HG03521 (cell line): ENCODE measurements around the gene GLIPR2.
"Not testable (repeated sequence)": the region's sequence is repeated elsewhere in the genome, so short reads cannot be mapped to it uniquely, and the experiment has no call there.

Source experiments
- ATAC-seq: cut with Tn5 transposase; IDR thresholded peaks from one replicate; pipeline ENCODE4 v1.9.1; 2021; ENCODE audit warnings: mild to moderate bottlenecking, moderate library complexity; ENCODE audit not compliant: unreplicated experiment

GLIPR2 gene, protein sequence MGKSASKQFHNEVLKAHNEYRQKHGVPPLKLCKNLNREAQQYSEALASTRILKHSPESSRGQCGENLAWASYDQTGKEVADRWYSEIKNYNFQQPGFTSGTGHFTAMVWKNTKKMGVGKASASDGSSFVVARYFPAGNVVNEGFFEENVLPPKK

DNA sequence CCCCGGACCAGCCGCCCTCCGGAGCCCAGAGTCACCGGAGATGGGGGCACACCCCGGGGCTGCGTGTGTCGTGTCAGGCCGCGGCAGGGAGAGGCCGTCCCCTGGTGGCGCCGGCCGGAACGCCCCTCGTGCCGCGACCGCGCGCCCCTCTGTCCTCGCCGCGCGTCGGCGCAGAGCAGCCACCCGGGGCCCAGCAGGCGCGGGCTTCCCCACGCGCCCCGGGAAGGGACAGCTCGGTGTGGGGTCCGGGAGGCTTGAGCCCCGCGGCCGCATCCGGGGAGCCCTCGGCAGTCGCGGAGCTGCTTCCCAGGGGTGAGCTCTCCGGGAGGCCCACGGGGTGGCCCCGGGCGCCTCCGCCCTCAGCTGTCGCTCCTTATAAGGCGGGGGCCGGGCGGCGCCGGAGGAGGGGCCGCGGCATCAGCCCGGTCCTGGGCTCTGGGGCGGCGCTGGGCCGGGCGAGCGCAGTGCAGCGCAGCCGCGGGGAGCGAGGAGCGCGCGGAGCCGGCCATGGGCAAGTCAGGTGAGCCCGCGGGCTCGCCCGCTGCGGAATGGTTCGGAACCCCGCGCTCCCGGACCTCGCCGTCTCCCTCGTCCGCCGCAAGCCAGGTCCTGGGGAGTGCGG is at the start of gene GLIPR2:
GLIPR2 (plus strand) TSS at position 462 of the 622 bp plus-strand sequence; CDS start at position 508, 46 bp downstream.
- peak; percentile 94 for ATAC-seq

DNA sequence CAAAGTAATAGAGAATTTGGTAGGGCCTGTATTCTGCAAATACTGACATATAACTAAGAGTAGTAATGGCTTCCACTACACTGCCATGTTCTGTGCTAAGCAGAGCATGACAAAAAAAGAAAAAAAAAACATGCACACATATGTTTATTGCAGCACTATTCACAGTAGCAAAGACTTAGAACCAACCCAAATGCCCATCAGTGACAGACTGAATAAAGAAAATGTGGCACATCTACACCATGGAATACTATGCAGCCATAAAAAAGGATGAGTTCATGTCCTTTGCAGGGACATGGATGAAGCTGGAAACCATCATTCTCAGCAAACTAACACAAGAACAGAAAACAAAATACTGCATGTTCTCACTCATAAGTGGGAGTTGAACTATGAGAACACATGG is 49.5 kb upstream of the GLIPR2 start:
- ATAC-seq = not testable (repeated sequence)

DNA sequence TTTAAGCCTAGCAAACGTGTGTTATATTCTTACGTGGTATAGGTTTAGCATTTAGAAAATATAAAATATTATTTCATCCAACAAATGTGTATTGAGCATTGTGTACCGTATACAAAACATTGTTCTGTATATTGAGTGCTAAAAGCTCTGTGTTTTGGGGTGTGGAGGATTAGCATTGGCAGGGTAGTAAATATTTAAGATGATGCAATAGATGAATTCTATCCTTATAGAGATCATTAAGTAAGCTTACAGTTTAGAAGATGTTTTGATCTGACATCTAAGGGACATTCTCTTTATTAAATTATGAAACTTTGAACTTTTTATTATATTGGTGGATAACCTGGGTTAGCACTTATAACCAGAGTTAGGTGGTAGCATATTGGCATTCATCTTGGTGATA is 48.5 kb upstream of the GLIPR2 start:
- ATAC-seq = no peak

DNA sequence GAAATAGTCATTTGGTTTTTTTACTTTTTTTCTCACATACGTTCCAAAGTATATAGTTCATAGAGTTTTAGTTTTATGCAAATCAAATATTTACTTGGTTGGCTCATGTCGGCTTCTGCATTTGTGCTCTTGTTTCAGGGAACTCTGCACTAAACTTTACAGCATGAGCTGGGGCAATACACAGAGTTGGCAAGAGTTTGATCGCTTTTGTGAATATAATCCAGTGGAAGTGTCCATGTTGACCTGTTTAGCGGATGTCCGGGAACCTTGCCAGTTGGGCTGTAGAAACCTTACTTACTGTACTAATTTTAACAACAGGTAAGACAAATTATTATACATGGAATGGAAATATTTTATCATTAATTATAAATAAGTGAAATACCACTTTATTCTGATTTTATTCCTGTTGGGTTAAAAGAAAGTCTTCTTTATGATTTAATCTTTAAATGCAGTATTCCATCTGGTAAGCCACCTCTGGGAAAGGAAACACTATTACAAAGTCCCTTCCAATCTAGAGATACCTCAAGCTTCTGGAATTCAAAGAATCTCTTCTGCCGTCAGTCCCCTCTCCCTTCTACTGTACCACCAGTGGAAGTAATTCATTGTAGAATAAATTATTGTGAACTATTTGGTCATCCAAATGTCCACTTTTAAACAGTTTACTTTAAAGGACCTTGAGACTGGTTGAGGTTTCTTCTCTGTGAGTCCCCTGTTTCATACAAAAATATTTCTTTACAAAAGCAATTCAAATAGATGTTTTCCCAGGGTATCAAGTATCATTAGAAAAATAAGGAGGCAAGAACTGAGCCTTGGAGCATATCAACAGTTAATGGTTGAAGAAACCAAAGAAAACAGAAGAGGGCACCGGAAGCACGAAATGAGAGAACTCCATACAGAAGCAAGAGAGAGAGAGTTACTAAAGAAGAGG is 45.2 kb upstream of the GLIPR2 start:
- no peak for ATAC-seq

DNA sequence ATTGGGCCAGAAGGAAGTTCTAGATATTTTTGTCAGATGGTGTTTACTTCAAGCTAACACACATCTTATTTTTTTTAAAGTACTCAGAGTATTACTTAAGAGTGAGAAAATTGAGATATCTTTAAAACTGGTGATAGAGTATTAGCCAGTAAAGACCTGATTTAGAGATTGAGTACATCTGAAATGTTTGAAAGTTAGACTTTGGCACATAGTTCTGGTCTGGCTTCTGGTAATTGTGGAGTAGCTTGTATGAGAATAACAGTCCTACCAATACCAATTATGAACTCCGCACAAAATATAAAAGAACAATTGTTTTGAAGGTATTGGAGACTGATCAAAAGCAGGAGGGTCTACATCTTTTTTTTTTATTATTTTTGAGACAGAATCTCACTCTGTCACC is 44.5 kb upstream of the GLIPR2 start:
- no peak for ATAC-seq

DNA sequence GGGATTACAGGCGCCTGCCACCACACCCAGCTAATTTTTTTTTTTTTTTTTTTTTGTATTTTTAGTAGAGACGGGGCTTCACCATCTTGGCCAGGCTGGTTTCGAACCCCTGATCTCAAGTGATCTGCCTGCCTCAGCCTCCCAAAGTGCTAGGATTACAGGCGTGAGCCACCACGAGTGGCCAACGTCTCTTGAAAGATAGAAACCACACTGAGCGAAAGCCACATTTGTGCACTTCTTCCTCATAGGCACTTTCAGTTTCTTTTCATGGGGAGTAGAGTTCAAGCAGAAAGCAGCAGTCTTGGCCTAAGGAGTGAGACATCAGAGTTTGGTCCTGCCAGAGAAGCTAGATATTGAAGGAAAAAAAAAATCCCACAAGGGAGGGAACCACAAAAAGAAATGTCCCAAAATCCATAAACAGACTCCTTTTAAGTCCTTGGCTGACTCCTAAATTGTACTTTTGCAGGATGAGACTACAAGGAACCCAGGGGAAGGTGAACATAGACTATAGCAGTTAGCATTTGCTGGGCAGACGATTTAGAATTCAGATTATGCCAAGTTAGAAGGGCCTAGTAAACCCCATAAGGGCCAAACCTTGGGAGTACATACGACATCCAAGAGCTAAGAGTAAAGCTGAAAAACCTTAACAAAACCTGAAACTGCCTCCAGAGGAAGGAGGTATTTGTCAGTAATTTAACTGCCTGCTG is 43.9 kb upstream of the GLIPR2 start:
- peak; percentile 86 for ATAC-seq

DNA sequence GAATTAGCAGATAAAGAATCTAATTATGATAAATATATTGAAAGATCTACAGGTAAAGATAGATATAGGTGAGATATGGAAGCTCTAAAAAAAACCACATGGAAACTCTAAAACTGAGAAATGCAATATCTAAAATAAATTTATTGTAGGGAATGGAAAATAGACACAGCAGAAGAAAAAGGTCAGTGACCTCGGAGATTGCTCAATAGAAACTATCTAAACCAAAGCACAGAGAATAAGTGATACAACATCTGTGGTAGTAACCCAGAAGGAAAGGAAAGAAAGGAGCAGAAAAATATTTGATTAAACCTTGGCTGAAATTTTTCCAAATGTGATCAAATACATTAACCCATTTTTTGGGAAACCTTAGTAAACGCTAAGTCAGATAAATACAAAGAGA is 43.1 kb upstream of the GLIPR2 start:
- no peak for ATAC-seq

DNA sequence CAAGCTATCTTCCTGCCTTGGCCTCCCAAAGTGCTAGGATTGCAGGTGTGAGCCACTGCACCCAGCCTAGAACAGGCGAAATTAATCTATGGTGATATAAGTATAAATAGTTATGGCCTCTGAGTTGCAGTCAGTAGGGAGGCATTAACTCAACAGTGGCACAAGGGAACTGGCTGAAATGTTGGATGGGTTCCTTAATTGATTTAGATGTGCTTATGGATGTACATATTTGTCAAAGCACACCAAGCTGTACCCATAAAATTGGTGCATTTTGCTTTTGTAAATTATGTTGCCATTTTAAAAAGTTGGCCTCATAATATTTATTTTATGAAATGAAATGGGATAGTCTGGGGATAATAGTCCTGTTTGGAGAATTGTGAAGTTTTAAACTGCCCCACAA is 36.8 kb upstream of the GLIPR2 start:
- ATAC-seq = no peak

DNA sequence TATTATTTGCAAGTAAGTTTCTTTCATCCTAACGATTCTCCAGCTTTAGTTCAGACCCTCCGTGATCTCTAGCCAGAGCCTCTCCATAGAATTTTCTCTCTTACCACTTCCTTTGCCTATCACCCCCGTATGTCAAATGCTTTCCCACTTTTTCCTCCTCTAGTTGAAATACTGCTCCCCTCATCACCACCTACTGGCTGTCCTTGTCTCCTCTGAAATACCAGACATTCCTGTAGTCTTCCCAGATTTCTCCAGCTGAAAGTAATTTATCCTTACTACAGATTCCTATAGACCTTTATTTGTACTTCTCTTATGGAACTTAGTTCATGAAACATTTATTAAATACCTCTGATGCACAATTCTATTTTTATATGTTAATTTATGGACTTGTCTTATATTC is 36.0 kb upstream of the GLIPR2 start:
- no peak for ATAC-seq

DNA sequence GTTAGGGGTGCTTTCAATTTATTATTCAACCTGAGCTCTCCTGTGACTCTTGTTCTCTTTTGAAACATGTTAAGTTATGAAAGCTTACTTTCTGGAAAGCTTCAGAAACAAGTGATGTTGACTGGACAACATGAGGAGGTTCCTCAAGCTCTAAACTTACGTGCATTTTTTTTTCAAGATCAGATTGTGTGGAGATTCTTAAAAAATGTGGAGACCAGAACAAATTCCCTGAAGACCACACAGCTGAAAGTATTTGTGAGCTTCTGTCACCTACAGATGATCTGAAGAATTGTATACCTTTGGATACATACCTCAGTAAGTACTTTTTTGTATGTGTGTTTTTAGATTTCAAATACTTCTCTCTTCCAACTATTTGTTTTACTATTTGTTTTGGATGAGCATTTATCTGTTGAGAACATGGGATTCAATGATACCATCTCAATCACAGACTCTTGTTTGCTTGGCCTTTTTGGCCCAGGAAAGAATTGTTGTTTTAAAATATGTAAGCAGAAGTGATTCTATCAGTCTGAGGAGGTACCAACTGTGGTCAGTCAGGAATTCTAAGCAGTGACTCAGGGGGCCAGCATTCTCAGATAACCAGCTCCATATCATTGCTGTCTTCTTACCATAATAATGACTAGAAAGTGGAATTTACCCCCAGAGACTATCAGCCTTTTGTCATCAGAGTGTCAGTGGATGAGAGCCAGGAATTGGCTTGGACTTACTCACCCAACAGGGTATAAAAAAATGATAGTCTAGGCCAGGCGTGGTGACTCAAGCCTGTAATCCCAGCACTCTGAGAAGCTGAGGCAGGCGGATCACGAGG is 34.4 kb upstream of the GLIPR2 start:
- ATAC-seq = no peak

DNA sequence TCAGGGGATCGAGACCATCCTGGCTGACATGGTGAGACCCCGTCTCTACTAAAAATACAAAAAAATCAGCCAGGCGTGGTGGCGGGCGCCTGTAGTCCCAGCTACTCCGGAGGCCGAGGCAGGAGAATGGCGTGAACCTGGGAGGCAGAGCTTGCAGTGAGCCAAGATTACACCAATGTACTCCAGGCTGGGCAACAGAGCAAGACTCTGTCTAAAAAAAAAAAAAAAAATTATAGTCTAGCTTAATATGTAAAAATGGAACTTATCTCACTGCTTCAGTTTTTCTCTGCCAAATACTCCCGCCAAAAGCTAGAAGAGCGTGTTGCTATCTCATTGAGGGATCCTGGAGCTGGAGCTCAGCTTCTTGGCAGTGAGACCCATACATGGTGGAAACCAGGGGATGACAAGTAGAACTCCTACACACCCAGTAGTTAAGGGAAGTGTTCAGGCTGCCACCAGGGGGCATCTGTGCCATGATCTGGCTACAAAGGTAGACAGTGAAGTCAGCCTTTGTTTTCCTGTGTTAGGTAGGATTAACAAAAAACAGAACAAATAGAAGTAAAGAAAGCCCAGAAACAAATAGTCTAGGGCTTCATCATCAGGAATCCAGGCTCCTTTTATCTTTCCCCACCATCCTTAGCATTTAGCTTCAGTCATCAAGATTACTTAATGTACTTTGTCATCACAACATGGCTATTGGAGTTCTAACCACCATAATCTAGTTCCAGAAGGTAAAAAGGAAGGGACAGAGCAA is 33.6 kb upstream of the GLIPR2 start:
- ATAC-seq = no peak

DNA sequence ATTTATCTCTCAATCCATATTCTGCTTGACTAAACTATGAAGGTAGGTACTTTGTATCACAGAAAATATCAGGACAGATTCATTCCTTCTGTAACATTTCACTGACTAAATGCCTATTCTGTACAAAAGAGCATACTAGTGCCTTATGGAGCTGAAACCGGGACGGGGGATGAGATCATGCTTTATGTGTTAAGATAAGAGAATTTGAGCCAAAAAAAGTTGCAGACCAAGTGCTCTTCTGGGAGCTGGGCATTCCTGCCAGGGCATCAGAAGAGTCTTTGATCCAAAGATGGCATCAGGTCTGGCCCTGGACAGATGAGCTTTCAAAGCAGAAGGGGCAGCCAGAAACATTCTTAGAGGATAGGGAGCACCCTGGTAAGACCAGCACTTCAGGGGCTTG is 27.5 kb upstream of the GLIPR2 start:
- no peak for ATAC-seq

DNA sequence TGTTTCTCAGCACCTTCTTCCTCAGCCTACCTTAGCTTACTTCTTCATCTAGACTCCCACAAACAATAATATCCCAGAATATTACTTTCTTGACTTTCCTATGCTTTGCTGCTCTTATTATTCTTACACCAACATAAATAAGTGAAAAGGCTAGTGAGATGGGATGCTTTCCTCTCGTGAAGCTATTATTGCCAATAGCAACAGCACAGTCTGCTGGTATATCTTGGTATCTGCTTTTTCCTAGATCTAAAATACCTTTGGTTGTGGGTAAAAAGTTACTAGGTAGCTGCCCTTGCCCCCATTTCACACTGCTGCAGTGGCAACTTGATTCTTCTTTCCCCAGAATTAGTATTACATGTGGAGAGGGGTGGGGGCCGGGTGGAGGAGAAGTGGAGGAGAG is 26.1 kb upstream of the GLIPR2 start:
- ATAC-seq = no peak

DNA sequence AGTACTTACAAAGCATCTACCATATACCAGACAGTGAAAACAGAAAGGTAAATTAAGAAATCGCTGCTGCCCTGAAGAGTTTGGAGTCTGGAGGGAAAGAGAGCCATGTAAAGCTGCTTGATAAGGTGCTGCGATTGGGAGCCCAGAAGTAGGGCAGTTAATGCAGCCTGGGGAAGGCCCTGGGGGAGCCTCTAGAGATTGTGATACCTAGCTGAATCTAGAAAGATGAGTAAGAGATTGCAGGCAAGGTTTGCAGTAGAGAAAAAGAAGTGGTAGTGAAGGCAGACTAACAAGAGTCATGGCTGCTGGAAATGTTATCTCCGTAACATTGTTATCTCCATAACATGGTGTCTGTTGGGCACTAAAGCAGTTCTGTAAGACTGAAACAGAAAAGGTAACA is 24.0 kb upstream of the GLIPR2 start:
- ATAC-seq = no peak

DNA sequence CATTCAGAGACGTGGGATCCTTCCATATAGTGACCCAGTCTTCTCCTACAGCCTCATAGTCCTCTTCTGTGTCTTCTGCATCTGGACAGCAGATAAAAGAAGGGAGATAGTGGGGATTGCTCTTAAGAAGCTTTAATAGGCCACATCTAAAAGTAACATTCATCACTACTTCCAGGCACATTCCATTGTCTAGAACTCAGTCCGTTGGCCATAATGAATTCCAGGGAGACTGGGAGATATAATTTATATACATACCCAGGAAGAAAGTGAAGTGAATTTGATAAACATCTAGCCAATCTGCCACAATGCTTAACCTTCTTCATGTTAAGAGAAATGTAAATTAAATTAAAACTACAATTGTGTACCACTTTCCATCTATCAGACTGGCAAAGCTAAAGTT is 22.5 kb upstream of the GLIPR2 start:
- ATAC-seq = no peak

DNA sequence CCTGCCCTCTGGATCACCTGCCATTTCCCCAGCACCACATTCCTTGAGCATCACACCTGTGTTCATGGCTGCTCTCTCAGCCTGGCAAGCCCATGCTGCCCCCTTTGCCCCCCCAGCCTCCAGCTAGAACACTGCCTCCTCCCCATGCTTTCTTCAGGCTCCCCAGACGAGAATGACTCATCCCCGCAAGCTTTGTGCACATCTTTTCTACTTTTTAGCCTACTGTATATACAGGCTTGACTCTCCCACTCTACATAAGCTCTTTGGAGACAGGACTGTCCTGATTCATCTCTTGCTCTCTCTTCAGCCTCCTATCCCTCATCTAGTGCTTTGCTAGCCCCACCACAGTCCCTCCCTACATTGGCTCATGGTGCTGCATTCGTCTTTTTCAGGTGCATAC is 19.9 kb upstream of the GLIPR2 start:
- no peak for ATAC-seq

DNA sequence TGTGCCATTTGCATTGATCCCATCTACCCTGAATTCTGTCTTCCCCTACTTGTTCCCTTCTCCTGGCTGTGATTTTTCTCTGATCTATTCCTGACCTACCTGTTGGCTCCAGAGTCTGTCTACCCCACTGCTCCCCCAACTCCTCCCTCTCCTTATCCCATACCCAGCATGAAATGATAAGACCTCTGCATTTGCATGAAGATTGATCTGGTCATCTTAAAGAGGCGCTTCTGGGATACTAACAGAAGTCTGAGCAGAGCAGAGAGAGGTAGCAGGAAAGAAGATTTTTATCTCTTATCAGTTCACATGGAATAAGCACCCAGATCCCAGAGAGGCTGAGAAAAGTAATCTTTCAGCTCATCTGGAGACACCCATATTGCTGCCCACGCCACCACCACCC is 18.3 kb upstream of the GLIPR2 start:
- ATAC-seq = no peak

DNA sequence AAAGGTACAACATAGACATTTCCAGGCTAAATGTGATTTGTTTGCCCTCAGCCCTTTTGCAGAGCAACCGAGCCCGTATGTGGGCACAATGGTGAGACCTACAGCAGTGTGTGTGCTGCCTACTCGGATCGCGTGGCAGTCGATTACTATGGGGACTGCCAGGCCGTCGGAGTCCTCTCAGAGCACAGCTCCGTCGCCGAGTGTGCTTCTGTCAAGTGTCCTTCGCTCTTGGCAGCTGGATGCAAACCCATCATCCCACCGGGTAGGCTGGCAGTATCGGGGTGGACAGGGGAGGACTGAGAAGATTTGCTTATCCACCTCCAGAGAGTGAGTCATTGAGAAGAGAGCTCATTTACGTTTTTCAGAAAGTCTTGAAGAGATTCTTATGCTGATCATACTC is 17.8 kb upstream of the GLIPR2 start:
- no peak for ATAC-seq

DNA sequence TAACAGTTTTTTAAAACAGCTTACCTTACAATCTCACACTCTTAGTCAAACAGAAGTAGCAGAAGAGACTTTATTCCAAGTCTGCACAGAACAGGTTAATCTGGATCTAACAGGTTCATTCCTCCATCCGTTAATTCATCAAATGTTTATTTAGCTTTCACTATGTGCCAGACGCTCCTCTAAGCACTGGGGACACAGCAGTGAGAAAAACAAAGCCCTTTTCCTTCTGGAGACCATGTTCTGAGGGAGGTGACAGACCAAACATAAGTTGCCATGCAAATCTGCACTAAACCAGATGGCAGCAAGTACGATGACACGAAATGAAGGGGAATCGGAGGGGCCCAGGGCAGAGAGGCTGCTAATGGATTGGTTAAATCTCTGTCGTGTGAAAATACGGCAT is 17.1 kb upstream of the GLIPR2 start:
- ATAC-seq = no peak

DNA sequence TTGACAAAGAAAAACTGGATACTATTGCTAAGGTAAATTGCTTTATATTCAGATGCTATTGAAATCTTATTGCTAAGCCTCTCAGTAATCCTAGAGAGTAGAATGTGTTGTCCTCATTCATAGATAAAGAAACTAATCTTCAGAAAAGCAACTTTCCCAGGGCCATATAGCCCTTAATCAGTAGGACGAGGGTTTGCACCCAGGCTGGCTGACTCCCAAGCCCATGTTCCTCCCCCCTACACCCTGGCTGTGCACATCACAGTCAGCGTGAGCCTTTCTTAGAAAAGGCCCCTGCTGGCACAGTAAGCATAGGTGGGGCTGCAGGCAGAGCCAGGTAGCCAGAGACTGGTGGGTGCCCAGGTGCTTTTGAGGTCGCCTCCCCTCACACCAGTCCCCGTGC is 15.8 kb upstream of the GLIPR2 start:
- no peak for ATAC-seq
